NCI-H345 (cell line): ENCODE measurements around the gene HLTF.
"Not testable (repeated sequence)": the region's sequence is repeated elsewhere in the genome, so short reads cannot be mapped to it uniquely, and the experiment has no call there.

ENCODE experiments used
- DNase-seq: peaks from one replicate; lab custom pipeline; 2025; lab: John Stamatoyannopoulos, UW

Gene HLTF

GRCh38 chr3:148991219-148992026 is 94.9 kb downstream of the HLTF start, which contains the start of gene GYG1:
TSS of gene GYG1 (plus strand) at chr3:148991540. CDS start at chr3:148991641, 101 bp downstream.
- DNase-seq = peak; percentile 74

- DNase-seq = no peak
These were observed 96.1 kb downstream of the HLTF start for GRCh38 chr3:148990236-148990635.

GRCh38 chr3:148987551-148987950 is 98.8 kb downstream of the HLTF start:
- DNase-seq = not testable (repeated sequence)

GRCh38 chr3:148981273-148981672 is 105.1 kb downstream of the HLTF start:
- DNase-seq = no peak
